ENCODE measurements around the gene SH3YL1.

Gene SH3YL1

GRCh38 chr2:281381-281780 is 17.5 kb upstream of the SH3YL1 start:
- TF ChIP-seq CTCF (IDR thresholded peaks at IDR 0.05; ENCODE audit: borderline replicate concordance, extremely low read depth, low read length, poor library complexity, severe bottlenecking) = no peak
- no peak for TF ChIP-seq EZH2 (IDR thresholded peaks at IDR 0.05; ENCODE audit: borderline replicate concordance, low read depth, low read length, severe bottlenecking)
- Histone ChIP-seq H3K79me2 (ENCODE audit: insufficient read depth, low read length) (peaks cover 7% of the 10 kb centered on the region; the same call in 1 of the 2 replicates), H2AFZ (ENCODE audit: low read depth, low read length) (no peak overlapping the region), H3K36me3 (ENCODE audit: insufficient read depth, low read length) (peaks cover 65% of the 10 kb centered on the region), H3K9ac (ENCODE audit: low read depth, low read length) (no peak overlapping the region), H3K4me3 (ENCODE audit: low read depth in 1 of 2, low read length in 2 of 2) (no peak overlapping the region), H3K4me1 (ENCODE audit: insufficient read depth, low read length) (no peaks in the 10 kb centered on the region), H3K27ac (ENCODE audit: low read length) (no peak overlapping the region), H4K20me1 (ENCODE audit: insufficient read depth, low read length) (peaks cover 21% of the 10 kb centered on the region; the same call in 1 of the 2 replicates), H3K27me3 (ENCODE audit: insufficient read depth, low read length, poor library complexity) (no peaks in the 10 kb centered on the region), H3K4me2 (ENCODE audit: insufficient read depth, low read length) (no peak overlapping the region), H3K9me3 (ENCODE audit: insufficient read depth, low read length, severe bottlenecking) (no peaks in the 10 kb centered on the region)
- ATAC-seq (ENCODE audit: insufficient read depth, low read depth) (no peak), DNase-seq (no peak)

- ATAC-seq (ENCODE audit: insufficient read depth, low read depth) (no peak), DNase-seq (no peak)
- Histone ChIP-seq H3K27me3 (ENCODE audit: insufficient read depth, low read length, poor library complexity) (no peaks in the 10 kb centered on the region), H3K4me2 (ENCODE audit: insufficient read depth, low read length) (no peak overlapping the region), H3K4me3 (ENCODE audit: low read depth in 1 of 2, low read length in 2 of 2) (no peak overlapping the region), H3K27ac (ENCODE audit: low read length) (no peak overlapping the region), H3K36me3 (ENCODE audit: insufficient read depth, low read length) (peaks cover 72% of the 10 kb centered on the region), H3K9ac (ENCODE audit: low read depth, low read length) (no peak overlapping the region), H3K9me3 (ENCODE audit: insufficient read depth, low read length, severe bottlenecking) (no peaks in the 10 kb centered on the region), H4K20me1 (ENCODE audit: insufficient read depth, low read length) (peaks cover 28% of the 10 kb centered on the region; the same call in 1 of the 2 replicates), H3K4me1 (ENCODE audit: insufficient read depth, low read length) (no peaks in the 10 kb centered on the region), H3K79me2 (ENCODE audit: insufficient read depth, low read length) (peaks cover 14% of the 10 kb centered on the region), H2AFZ (ENCODE audit: low read depth, low read length) (no peak overlapping the region)
- no peak for TF ChIP-seq EZH2 (IDR thresholded peaks at IDR 0.05; ENCODE audit: borderline replicate concordance, low read depth, low read length, severe bottlenecking)
- no peak for TF ChIP-seq CTCF (IDR thresholded peaks at IDR 0.05; ENCODE audit: borderline replicate concordance, extremely low read depth, low read length, poor library complexity, severe bottlenecking)
Observed at GRCh38 chr2:280650-281110, 16.8 kb upstream of the SH3YL1 start.

DNA sequence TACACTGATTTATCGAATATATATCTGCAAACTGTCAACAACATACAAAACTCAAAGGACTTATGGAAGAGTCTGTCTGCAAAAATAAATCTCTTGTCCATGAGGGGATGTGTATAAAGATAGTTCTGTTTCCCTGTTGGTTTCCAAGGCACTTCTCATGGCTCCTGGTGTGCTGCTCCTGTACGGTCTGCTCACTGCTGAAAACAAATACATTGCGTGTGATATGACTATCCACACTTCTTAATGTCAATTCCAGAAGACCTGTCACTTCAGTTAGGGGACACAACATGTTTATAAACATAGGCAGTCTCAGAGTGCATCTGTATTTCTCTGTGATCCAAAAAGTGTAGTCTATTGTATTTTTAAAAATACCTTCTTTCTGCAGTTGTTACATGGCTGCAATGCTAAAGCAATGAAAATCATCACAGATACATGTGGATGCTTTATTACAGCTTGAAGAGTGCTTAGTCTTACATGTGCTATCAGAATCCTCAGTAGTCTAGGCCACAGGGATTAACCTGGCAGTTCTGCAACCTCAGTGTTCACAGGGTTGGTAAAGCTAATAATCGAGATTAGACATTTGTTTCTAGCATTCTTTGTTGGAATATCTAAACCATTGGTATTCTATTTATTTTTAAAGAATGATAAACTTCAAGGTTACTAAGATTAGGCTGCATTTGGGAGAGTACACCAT is 16.3 kb upstream of the SH3YL1 start:
- Histone ChIP-seq H3K36me3 (ENCODE audit: insufficient read depth, low read length) (peaks cover 78% of the 10 kb centered on the region), H3K79me2 (ENCODE audit: insufficient read depth, low read length) (peaks cover 20% of the 10 kb centered on the region), H4K20me1 (ENCODE audit: insufficient read depth, low read length) (peaks cover 31% of the 10 kb centered on the region; the same call in 1 of the 2 replicates), H3K4me1 (ENCODE audit: insufficient read depth, low read length) (no peaks in the 10 kb centered on the region), H3K9me3 (ENCODE audit: insufficient read depth, low read length, severe bottlenecking) (no peaks in the 10 kb centered on the region), H3K9ac (ENCODE audit: low read depth, low read length) (no peak overlapping the region), H2AFZ (ENCODE audit: low read depth, low read length) (no peak overlapping the region), H3K27me3 (ENCODE audit: insufficient read depth, low read length, poor library complexity) (no peaks in the 10 kb centered on the region), H3K4me2 (ENCODE audit: insufficient read depth, low read length) (no peak overlapping the region), H3K27ac (ENCODE audit: low read length) (no peak overlapping the region), H3K4me3 (ENCODE audit: low read depth in 1 of 2, low read length in 2 of 2) (no peak overlapping the region)
- ATAC-seq (ENCODE audit: insufficient read depth, low read depth) (no peak), DNase-seq (no peak)
- TF ChIP-seq CTCF (IDR thresholded peaks at IDR 0.05; ENCODE audit: borderline replicate concordance, extremely low read depth, low read length, poor library complexity, severe bottlenecking) = no peak
- no peak for TF ChIP-seq EZH2 (IDR thresholded peaks at IDR 0.05; ENCODE audit: borderline replicate concordance, low read depth, low read length, severe bottlenecking)
